Adrenal gland (tissue), 5 donors: ENCODE data around the gene AKAP14.

Experiments
- CTCF ChIP-seq, 6 experiments: fragments of 450-650 bp in 4 of 6; fragments of 200-600 bp in 2 of 6; sonication (generic) in 1 of 6; IDR thresholded peaks; 1 replicate in 5 of 6; 2 replicates in 1 of 6; pipeline versions ENCODE4 v1.5.1 to v1.8.0; 2016 to 2021; ENCODE audit warnings: antibody characterized with exemption in 6 of 6, mild to moderate bottlenecking in 2 of 6, moderate library complexity in 1 of 6
- POLR2A ChIP-seq, 2 donors: fragments of 450-650 bp; IDR thresholded peaks; one replicate each; pipeline ENCODE4 v1.6.1; 2017; ENCODE audit warnings: antibody characterized with exemption in 2 of 2, mild to moderate bottlenecking in 2 of 2, moderate library complexity in 1 of 2
- donor health status: DM: no; HTN: no; CAD: no.

GRCh38 chrX:119943185-119943988 is 47.7 kb downstream of the AKAP14 start, which contains the start of gene NKAP:
- no peak for TF ChIP-seq CTCF (IDR thresholded peaks at IDR 0.05)
- peak in 1 of 2 donors; percentile 63 for TF ChIP-seq POLR2A (IDR thresholded peaks at IDR 0.05)
